ENCODE results near the gene SLC35A1.

The SLC35A1 gene, protein sequence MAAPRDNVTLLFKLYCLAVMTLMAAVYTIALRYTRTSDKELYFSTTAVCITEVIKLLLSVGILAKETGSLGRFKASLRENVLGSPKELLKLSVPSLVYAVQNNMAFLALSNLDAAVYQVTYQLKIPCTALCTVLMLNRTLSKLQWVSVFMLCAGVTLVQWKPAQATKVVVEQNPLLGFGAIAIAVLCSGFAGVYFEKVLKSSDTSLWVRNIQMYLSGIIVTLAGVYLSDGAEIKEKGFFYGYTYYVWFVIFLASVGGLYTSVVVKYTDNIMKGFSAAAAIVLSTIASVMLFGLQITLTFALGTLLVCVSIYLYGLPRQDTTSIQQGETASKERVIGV

DNA sequence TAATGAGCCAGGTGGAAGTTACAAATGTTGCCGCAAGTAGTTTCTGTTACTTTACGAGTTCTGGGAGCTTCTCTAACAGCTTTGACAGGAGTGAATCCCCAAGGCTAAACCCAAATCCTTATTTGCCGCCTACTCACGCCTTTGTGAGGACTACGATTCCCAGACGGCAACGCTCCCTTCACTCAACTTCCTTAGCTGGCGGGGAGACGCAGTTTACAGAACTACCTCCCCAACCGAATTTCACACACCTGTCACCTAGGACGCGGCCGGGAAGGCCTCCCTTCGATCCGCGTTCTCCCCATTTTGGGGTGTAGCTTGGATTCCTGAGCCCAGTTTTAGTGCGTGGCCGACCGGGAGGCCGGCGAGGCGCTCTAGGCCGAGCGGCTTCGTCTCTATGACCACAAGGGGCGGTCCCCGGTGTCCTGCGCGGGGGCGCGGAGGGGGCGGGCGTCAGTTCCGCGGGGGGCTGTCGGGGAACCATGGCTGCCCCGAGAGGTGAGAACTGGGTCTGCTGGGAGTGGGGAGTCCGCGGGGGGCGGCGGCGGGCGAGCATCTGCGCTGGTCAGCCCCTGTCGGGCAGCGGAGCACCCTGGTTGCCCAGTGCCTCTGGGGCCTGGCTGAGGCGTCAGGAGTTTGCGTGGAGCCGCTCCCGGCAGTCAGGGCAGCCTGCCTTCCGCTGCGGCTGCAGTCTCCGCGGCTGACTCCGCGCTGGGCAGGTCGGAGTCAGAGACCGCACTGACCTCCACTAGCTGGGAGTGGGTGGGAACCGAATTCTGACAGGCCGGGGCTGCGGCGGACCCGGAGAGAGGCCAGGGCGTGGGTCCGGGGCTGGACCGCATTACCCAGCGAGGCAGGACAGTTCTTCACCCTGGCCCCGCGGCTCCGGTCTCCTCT lies at the start of gene SLC35A1:
Gene SLC35A1 (plus strand): TSS at position 450 of the 894 bp plus-strand sequence. CDS start 30 bp downstream, at position 480.
- peaks cover 12% of the 10 kb centered on the region for H3K4me1 Mint-ChIP-seq
- peak within 1 kb of the TSS; percentile 95 to 97 (median 96) for H3K27ac Mint-ChIP-seq
- H3K36me3 Mint-ChIP-seq (ENCODE audit: low read depth): no peaks in the 10 kb centered on the region
- TF ChIP-seq, protein P1, sequence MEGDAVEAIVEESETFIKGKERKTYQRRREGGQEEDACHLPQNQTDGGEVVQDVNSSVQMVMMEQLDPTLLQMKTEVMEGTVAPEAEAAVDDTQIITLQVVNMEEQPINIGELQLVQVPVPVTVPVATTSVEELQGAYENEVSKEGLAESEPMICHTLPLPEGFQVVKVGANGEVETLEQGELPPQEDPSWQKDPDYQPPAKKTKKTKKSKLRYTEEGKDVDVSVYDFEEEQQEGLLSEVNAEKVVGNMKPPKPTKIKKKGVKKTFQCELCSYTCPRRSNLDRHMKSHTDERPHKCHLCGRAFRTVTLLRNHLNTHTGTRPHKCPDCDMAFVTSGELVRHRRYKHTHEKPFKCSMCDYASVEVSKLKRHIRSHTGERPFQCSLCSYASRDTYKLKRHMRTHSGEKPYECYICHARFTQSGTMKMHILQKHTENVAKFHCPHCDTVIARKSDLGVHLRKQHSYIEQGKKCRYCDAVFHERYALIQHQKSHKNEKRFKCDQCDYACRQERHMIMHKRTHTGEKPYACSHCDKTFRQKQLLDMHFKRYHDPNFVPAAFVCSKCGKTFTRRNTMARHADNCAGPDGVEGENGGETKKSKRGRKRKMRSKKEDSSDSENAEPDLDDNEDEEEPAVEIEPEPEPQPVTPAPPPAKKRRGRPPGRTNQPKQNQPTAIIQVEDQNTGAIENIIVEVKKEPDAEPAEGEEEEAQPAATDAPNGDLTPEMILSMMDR (IDR thresholded peaks at IDR 0.05; ENCODE audit: unreplicated experiment in 3 of 3): peak in 2 of 3 experiments; percentile 21 to 32
- H3K9me3 Mint-ChIP-seq: no peaks in the 10 kb centered on the region
- H3K27me3 Mint-ChIP-seq (ENCODE audit: low read depth): no peaks in the 10 kb centered on the region
- H3K4me3 Mint-ChIP-seq: peak within 1 kb of the TSS; percentile 99

DNA sequence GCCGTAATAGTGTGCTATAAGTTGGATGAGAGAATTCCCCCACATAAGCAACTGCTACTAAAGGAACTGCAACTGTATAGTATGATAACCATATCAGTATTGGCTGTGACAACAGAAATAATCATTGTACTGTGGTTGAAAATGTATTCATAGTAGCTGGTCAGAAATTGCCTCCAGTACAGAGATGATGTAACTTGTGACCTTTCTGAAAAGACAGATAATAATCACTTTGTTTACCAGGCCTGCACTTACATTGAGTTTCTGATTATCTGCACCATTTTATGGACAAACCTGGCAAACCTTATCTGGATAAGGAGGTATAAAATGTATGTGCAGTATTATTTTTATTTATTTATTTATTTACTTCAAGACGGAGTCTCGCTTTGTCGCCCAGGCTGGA lies 46.0 kb upstream of the SLC35A1 start:
- H3K36me3 Mint-ChIP-seq (ENCODE audit: low read depth): no peaks in the 10 kb centered on the region
- TF ChIP-seq, protein P1 (IDR thresholded peaks at IDR 0.05; ENCODE audit: unreplicated experiment in 3 of 3): no peak
- H3K4me1 Mint-ChIP-seq: no peaks in the 10 kb centered on the region

DNA sequence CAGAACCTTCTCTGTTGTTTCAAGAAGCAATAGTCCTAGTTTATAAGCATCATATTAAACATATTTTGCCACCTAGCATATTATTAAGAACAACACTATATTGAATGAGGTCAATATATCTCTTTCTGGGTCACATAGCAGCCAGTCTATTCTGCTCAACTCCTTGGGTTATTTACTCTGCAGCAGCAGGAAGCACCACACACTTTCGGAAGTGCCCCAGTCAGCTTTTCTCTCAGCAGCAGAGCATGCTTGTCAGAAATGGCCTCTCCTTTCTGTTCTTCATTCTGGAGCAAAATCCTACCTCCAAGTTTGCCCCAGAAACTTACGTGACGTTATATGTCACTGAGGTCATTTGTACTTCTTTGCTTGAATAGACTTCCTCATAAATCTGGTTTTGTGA lies 42.3 kb upstream of the SLC35A1 start:
- H3K27ac Mint-ChIP-seq: no peak overlapping the region
- H3K36me3 Mint-ChIP-seq (ENCODE audit: low read depth): no peaks in the 10 kb centered on the region
- TF ChIP-seq, protein P1 (IDR thresholded peaks at IDR 0.05; ENCODE audit: unreplicated experiment in 3 of 3): no peak
- no peaks in the 10 kb centered on the region for H3K9me3 Mint-ChIP-seq
- H3K4me3 Mint-ChIP-seq: no peak overlapping the region
- H3K4me1 Mint-ChIP-seq: no peaks in the 10 kb centered on the region
- H3K27me3 Mint-ChIP-seq (ENCODE audit: low read depth): peaks cover 7% of the 10 kb centered on the region

More for the DNA sequence above, 46.0 kb upstream of the SLC35A1 start:
- Mint-ChIP-seq H3K4me3 (no peak overlapping the region), H3K9me3 (no peaks in the 10 kb centered on the region), H3K27me3 (ENCODE audit: low read depth) (no peaks in the 10 kb centered on the region), H3K27ac (no peak overlapping the region)

DNA sequence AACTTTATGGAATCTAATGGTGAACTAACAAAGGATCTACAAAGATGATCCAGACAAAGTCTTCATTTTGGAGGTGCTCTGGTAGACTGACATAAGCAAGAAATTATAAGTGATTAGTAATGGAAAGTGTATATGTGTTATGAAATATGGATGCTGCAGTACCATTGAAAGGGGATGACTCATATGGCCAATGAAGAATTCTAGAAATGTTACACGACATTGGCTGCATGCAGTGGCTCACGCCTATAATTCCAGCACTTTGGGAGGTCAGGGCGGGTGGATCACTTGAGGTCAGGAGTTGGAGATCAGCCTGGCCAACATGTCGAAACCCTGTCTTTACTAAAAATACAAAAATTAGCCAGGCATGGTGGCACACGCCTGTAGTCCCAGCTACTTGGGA lies 41.5 kb upstream of the SLC35A1 start:
- H3K9me3 Mint-ChIP-seq: no peaks in the 10 kb centered on the region
- no peak overlapping the region for H3K4me3 Mint-ChIP-seq
- H3K36me3 Mint-ChIP-seq (ENCODE audit: low read depth): no peaks in the 10 kb centered on the region
- TF ChIP-seq, protein P1 (IDR thresholded peaks at IDR 0.05; ENCODE audit: unreplicated experiment in 3 of 3): no peak
- H3K27ac Mint-ChIP-seq: no peak overlapping the region
- H3K4me1 Mint-ChIP-seq: no peaks in the 10 kb centered on the region
- H3K27me3 Mint-ChIP-seq (ENCODE audit: low read depth): peaks cover 10% of the 10 kb centered on the region

DNA sequence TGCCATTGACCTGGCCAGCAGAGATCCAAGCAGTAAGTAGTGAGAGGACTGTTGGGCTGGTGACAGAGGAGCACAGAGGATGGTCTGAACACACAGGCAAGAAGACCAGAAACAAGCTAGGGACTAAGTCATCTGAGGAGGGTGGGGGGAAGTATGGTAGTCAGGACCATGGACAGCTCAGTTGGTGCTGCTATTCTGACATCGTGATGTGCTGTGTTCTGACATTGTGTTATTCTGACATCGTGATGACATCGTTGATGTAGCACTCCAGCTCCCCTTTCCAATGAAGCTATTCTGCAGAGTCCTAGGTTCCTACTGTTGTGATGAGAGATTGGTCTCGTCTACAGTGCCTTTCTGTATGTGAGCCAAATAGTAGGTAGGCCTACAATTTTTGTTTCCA lies 36.3 kb upstream of the SLC35A1 start:
- H3K9me3 Mint-ChIP-seq: peaks cover 2% of the 10 kb centered on the region
- H3K4me1 Mint-ChIP-seq: no peaks in the 10 kb centered on the region
- peaks cover 12% of the 10 kb centered on the region for H3K27me3 Mint-ChIP-seq (ENCODE audit: low read depth)
- no peak overlapping the region for H3K27ac Mint-ChIP-seq
- TF ChIP-seq, protein P1 (IDR thresholded peaks at IDR 0.05; ENCODE audit: unreplicated experiment in 3 of 3): no peak
- no peak overlapping the region for H3K4me3 Mint-ChIP-seq
- no peaks in the 10 kb centered on the region for H3K36me3 Mint-ChIP-seq (ENCODE audit: low read depth)
